ENCODE results near the gene THY1.

GRCh38 chr11:119376197-119376847 lies 46.6 kb downstream of the THY1 start:
- no peak for TF ChIP-seq CTCF (IDR thresholded peaks at IDR 0.05)
- no peak for TF ChIP-seq EZH2phosphoT487 (IDR thresholded peaks at IDR 0.05)
- no peak for TF ChIP-seq EZH2 (IDR thresholded peaks at IDR 0.05)

All from neural progenitor cell (in vitro differentiated cells).